Upper lobe of left lung (tissue), 6 donors: ENCODE results near the gene TNFRSF18. TPM values are rescaled to one million over a fixed set of nuclear protein-coding genes. Genes with fewer than 3 reads are reported as not detected.

Experiments
- ATAC-seq, 2 donors: fragments of 200-7000 bp; cut with Tn5 transposase; one replicate each; pipeline ENCODE4 v1.9.1; 2022; ENCODE audit warnings: mild to moderate bottlenecking in 2 of 2, moderate library complexity in 2 of 2; ENCODE audit not compliant: low FRiP score in 2 of 2
- DNase-seq, 2 donors: peaks; one replicate each; pipeline ENCODE4 v3.0.0-alpha.2; 2019 to 2020
- H3K27ac ChIP-seq, 4 donors: fragments of 200-600 bp; sonication (generic); one replicate each; pipeline ENCODE4 v1.5.1; 2016 to 2019
- H3K27me3 ChIP-seq, 4 donors: fragments of 200-600 bp; sonication (generic); one replicate each; pipeline ENCODE4 v1.5.1; 2017 to 2019
- H3K36me3 ChIP-seq, 4 donors: fragments of 200-600 bp; sonication (generic); one replicate each; pipeline ENCODE4 v1.5.1; 2016 to 2019
- H3K4me1 ChIP-seq, 4 donors: fragments of 200-600 bp; sonication (generic); one replicate each; pipeline ENCODE4 v1.5.1; 2018 to 2019
- H3K4me3 ChIP-seq, 4 donors: fragments of 200-600 bp; sonication (generic); one replicate each; pipeline ENCODE4 v1.5.1; 2017 to 2019; ENCODE audit warnings: mild to moderate bottlenecking in 2 of 4, moderate library complexity in 1 of 4
- H3K9me3 ChIP-seq, 4 donors: fragments of 200-600 bp; sonication (generic); one replicate each; pipeline ENCODE4 v1.5.1; 2018 to 2019
- CTCF ChIP-seq, 6 experiments: fragments of 450-650 bp in 4 of 6; fragments of 200-600 bp in 2 of 6; sonication (generic) in 2 of 6; IDR thresholded peaks; one replicate each; pipeline ENCODE4 v1.5.1; 2016 to 2019; ENCODE audit warnings: antibody characterized with exemption in 6 of 6
- EP300 ChIP-seq, 4 donors: sonication (generic); formaldehyde crosslinking; IDR thresholded peaks; one replicate each; pipeline ENCODE4 v1.5.1; 2017; ENCODE audit warnings: antibody characterized with exemption in 4 of 4, control low read depth in 2 of 4
- POLR2A ChIP-seq, 4 donors: fragments of 450-650 bp; IDR thresholded peaks; one replicate each; pipeline ENCODE4 v1.5.1; 2016 to 2017; ENCODE audit warnings: antibody characterized with exemption in 4 of 4, mild to moderate bottlenecking in 2 of 4
- POLR2AphosphoS5 ChIP-seq, 2 donors: sonication (generic); formaldehyde crosslinking; IDR thresholded peaks; one replicate each; pipeline ENCODE4 v1.5.1; 2017; ENCODE audit warnings: antibody characterized with exemption in 2 of 2
- WGBS, 2 donors: methylation state at CpG; one replicate each; pipeline ENCODE4 v1.1.5; 2017 to 2018; 5-methylcytosine and 5-hydroxymethylcytosine counted together
- total RNA-seq, 6 donors: library from RNA; depleted of rRNA in 4 of 6; stranded (reverse); fragments of >200 nt in 4 of 6; gene quantifications; one replicate each; pipeline versions ENCODE4 v1.1.0 to v1.2.1, GENCODE V29; 2016 to 2021
- donor health status: DM: no; HTN: no; CAD: no; lungs with moderate emphysema.
- donor health status: DM: no; HTN: yes; CAD: no; lungs with severe emphysema.

TNFRSF18 gene
- total RNA-seq, 6 donors from 2014 or later: 0.89 to 3.4 (median 2.1) TPM; not detected in 1

- no peak for TF ChIP-seq EP300 (IDR thresholded peaks at IDR 0.05)
- TF ChIP-seq POLR2AphosphoS5 (IDR thresholded peaks at IDR 0.05): no peak
- no peak for TF ChIP-seq POLR2A (IDR thresholded peaks at IDR 0.05)
- no peak for TF ChIP-seq CTCF (IDR thresholded peaks at IDR 0.05)
- H3K4me1 ChIP-seq: peaks cover 0 to 17% (median 5%) of the 10 kb centered on the region in 4 donors
- H3K27me3 ChIP-seq: no peaks in the 10 kb centered on the region
- no peak overlapping the region for H3K4me3 ChIP-seq
- peak in 1 of 2 donors; percentile 84 for DNase-seq
- no peak overlapping the region for H3K27ac ChIP-seq
- no peaks in the 10 kb centered on the region for H3K36me3 ChIP-seq
- H3K9me3 ChIP-seq: no peaks in the 10 kb centered on the region
- 89 to 90% methylated on average over 9 to 31 of the region's 31 CpGs for WGBS, 2 donors
- ATAC-seq: no peak
These were observed 21.2 kb downstream of the TNFRSF18 start for GRCh38 chr1:1185101-1185765.

- Histone ChIP-seq H3K4me3 (no peak overlapping the region), H3K9me3 (no peaks in the 10 kb centered on the region), H3K36me3 (no peaks in the 10 kb centered on the region), H3K27ac (no peak overlapping the region), H3K27me3 (no peaks in the 10 kb centered on the region), H3K4me1 (peaks cover 0 to 17% (median 5%) of the 10 kb centered on the region in 4 donors)
- TF ChIP-seq EP300 (IDR thresholded peaks at IDR 0.05) (no peak), CTCF (IDR thresholded peaks at IDR 0.05) (no peak), POLR2AphosphoS5 (IDR thresholded peaks at IDR 0.05) (no peak), POLR2A (IDR thresholded peaks at IDR 0.05) (no peak)
- WGBS, 2 donors: 88 to 91% methylated on average over 24 to 33 of the region's 33 CpGs
- DNase-seq: peak in 1 of 2 donors; percentile 47
- no peak for ATAC-seq
These were observed 22.3 kb downstream of the TNFRSF18 start for GRCh38 chr1:1183833-1184775.

GRCh38 chr1:1183221-1183747, 23.1 kb downstream of the TNFRSF18 start:
- DNase-seq (peak in 1 of 2 donors; percentile 80), ATAC-seq (peak in 1 of 2 donors; percentile 5)
- peak overlapping the region in 1 of 4 donors; percentile 61 for H3K27ac ChIP-seq
- peak overlapping the region in 3 of 4 donors; percentile 26 to 41 (median 30) for H3K4me3 ChIP-seq
- H3K27me3 ChIP-seq: no peaks in the 10 kb centered on the region
- no peaks in the 10 kb centered on the region for H3K36me3 ChIP-seq
- no peak for TF ChIP-seq CTCF (IDR thresholded peaks at IDR 0.05)
- TF ChIP-seq EP300 (IDR thresholded peaks at IDR 0.05): no peak
- TF ChIP-seq POLR2AphosphoS5 (IDR thresholded peaks at IDR 0.05): no peak
- no peak for TF ChIP-seq POLR2A (IDR thresholded peaks at IDR 0.05)
- 83 to 84% methylated on average over 19 to 20 of the region's 21 CpGs for WGBS, 2 donors
- no peaks in the 10 kb centered on the region for H3K9me3 ChIP-seq
- peaks cover 0 to 17% (median 5%) of the 10 kb centered on the region in 4 donors for H3K4me1 ChIP-seq

- WGBS, 2 donors: 41 to 74% methylated on average over 16 to 39 of the region's 39 CpGs
- ATAC-seq: peak in 1 of 2 donors; percentile 27
These were observed 23.7 kb downstream of the TNFRSF18 start for GRCh38 chr1:1182491-1183220.

More at GRCh38 chr1:1182491-1183220, 23.7 kb downstream of the TNFRSF18 start:
- H3K27me3 ChIP-seq: no peaks in the 10 kb centered on the region
- DNase-seq: peak in 1 of 2 donors; percentile 75
- no peaks in the 10 kb centered on the region for H3K36me3 ChIP-seq
- peaks cover 0 to 17% (median 5%) of the 10 kb centered on the region in 4 donors for H3K4me1 ChIP-seq
- TF ChIP-seq EP300 (IDR thresholded peaks at IDR 0.05) (no peak), POLR2A (IDR thresholded peaks at IDR 0.05) (no peak), POLR2AphosphoS5 (IDR thresholded peaks at IDR 0.05) (no peak), CTCF (IDR thresholded peaks at IDR 0.05) (no peak)
- peak overlapping the region in 3 of 4 donors; percentile 26 to 41 (median 30) for H3K4me3 ChIP-seq
- no peaks in the 10 kb centered on the region for H3K9me3 ChIP-seq
- H3K27ac ChIP-seq: peak overlapping the region in 1 of 4 donors; percentile 61
